NCI-H748 (cell line): ENCODE results near the gene MMAA.
"Not testable (repeated sequence)": the region's sequence is repeated elsewhere in the genome, so short reads cannot be mapped to it uniquely, and the experiment has no call there.

ENCODE experiments used
- DNase-seq: peaks from one replicate; lab custom pipeline; 2025; ENCODE audit not compliant: unreplicated experiment; lab: John Stamatoyannopoulos, UW

The MMAA gene

GRCh38 chr4:145618932-145619638 lies at the start of gene MMAA:
MMAA (plus strand) TSS chr4:145619385; CDS start chr4:145639140, 19,755 bp downstream.
- peak; percentile 90 for DNase-seq

GRCh38 chr4:145574546-145574945 lies 44.6 kb upstream of the MMAA start:
- peak; percentile 35 for DNase-seq

GRCh38 chr4:145580906-145581305 lies 38.3 kb upstream of the MMAA start:
- no peak for DNase-seq

GRCh38 chr4:145583191-145584055 lies 35.8 kb upstream of the MMAA start:
- DNase-seq, result no peak

- DNase-seq, result no peak
These were observed 32.0 kb upstream of the MMAA start for GRCh38 chr4:145587088-145587754.

GRCh38 chr4:145589381-145589780 lies 29.8 kb upstream of the MMAA start:
- not testable (repeated sequence) for DNase-seq

GRCh38 chr4:145589916-145590702 lies 29.1 kb upstream of the MMAA start:
- DNase-seq, result no peak

GRCh38 chr4:145602129-145602760 lies 16.9 kb upstream of the MMAA start:
- no peak for DNase-seq

GRCh38 chr4:145605941-145606340 lies 13.2 kb upstream of the MMAA start:
- DNase-seq, result no peak

- peak; percentile 51 for DNase-seq
These were observed 9.4 kb upstream of the MMAA start for GRCh38 chr4:145609481-145610427.

GRCh38 chr4:145613566-145614232 lies 5.5 kb upstream of the MMAA start:
- no peak for DNase-seq

GRCh38 chr4:145614233-145614610 lies 5.0 kb upstream of the MMAA start:
- no peak for DNase-seq

- DNase-seq, result peak; percentile 35
These were observed 814 bp upstream of the MMAA start for GRCh38 chr4:145618210-145618931.

GRCh38 chr4:145619639-145619996 lies 433 bp downstream of the MMAA start:
- peak; percentile 56 for DNase-seq

GRCh38 chr4:145622067-145622466 lies 2.9 kb downstream of the MMAA start:
- DNase-seq, result not testable (repeated sequence)

GRCh38 chr4:145623831-145624230 lies 4.6 kb downstream of the MMAA start:
- no peak for DNase-seq

GRCh38 chr4:145625677-145626622 lies 6.8 kb downstream of the MMAA start:
- DNase-seq, result no peak
